SK-N-SH treated with all-trans-retinoic acid at 6 μM for 48 hours (cell line): ENCODE results near the gene NDUFS3.
"Not testable (repeated sequence)": the region's sequence is repeated elsewhere in the genome, so short reads cannot be mapped to it uniquely, and the experiment has no call there.

Source experiments
- ATAC-seq: fragments of 200-7000 bp; cut with Tn5 transposase; 3 replicates; pipeline ENCODE4 v1.9.1; 2020; ENCODE audit warnings: mild to moderate bottlenecking, moderate library complexity
- CSDC2 ChIP-seq: fragments of 250-450 bp; sonication (Bioruptor Pico); IDR thresholded peaks from 2 replicates; pipeline ENCODE4 v1.5.0; 2020; ENCODE audit warnings: mild to moderate bottlenecking, moderate library complexity
- ESRRG ChIP-seq: fragments of 250-450 bp; sonication (Bioruptor Pico); IDR thresholded peaks from 2 replicates; pipeline ENCODE4 v1.6.1; 2021; ENCODE audit warnings: mild to moderate bottlenecking
- ISL1 ChIP-seq: fragments of 250-450 bp; sonication (Bioruptor Pico); IDR thresholded peaks from 2 replicates; pipeline ENCODE4 v2.1.2; 2022; ENCODE audit warnings: mild to moderate bottlenecking, moderate library complexity
- OSR1 ChIP-seq: fragments of 250-450 bp; sonication (Bioruptor Pico); IDR thresholded peaks from 2 replicates; pipeline ENCODE4 v1.8.0; 2022; ENCODE audit warnings: moderate library complexity, mild to moderate bottlenecking, inconsistent platforms
- PPARA ChIP-seq: fragments of 250-450 bp; sonication (Bioruptor Pico); IDR thresholded peaks from 2 replicates; pipeline ENCODE4 v1.5.0; 2020; ENCODE audit warnings: mild to moderate bottlenecking, borderline replicate concordance
- SNAI2 ChIP-seq: fragments of 250-450 bp; sonication (Bioruptor Pico); IDR thresholded peaks from 2 replicates; pipeline ENCODE4 v1.5.0; 2020; ENCODE audit warnings: mild to moderate bottlenecking, moderate library complexity
- TCF4 ChIP-seq: fragments of 250-450 bp; sonication (Bioruptor Pico); IDR thresholded peaks from 2 replicates; pipeline ENCODE4 v1.8.0; 2021; ENCODE audit warnings: mild to moderate bottlenecking, moderate library complexity, borderline replicate concordance
- ZC3H10 ChIP-seq: fragments of 250-450 bp; sonication (Bioruptor Pico); IDR thresholded peaks from 2 replicates; pipeline ENCODE4 v1.5.1; 2021; ENCODE audit warnings: mild to moderate bottlenecking, moderate library complexity
- ZFP3 ChIP-seq: fragments of 250-450 bp; sonication (Bioruptor Pico); IDR thresholded peaks from 2 replicates; pipeline ENCODE4 v1.5.0; 2020; ENCODE audit warnings: mild to moderate bottlenecking, moderate library complexity
- ZNF565 ChIP-seq: fragments of 450-650 bp; formaldehyde crosslinking; conservative IDR thresholded peaks from 2 replicates; pipeline ENCODE4 v1.5.0; 2020; ENCODE audit warnings: low read depth, mild to moderate bottlenecking, moderate library complexity
- ZNF70 ChIP-seq: fragments of 450-650 bp; formaldehyde crosslinking; IDR thresholded peaks from 2 replicates; pipeline ENCODE4 v1.5.0; 2020; ENCODE audit warnings: mild to moderate bottlenecking, moderate library complexity
- ZNF8 ChIP-seq: fragments of 450-650 bp; formaldehyde crosslinking; IDR thresholded peaks from 2 replicates; pipeline ENCODE4 v1.5.0; 2020; ENCODE audit warnings: mild to moderate bottlenecking, moderate library complexity
- TF ChIP-seq, protein P1 (sequence below): fragments of 250-450 bp; sonication (Bioruptor Pico); IDR thresholded peaks from 2 replicates; pipeline ENCODE4 v1.8.0; 2020; ENCODE audit warnings: mild to moderate bottlenecking, moderate library complexity, borderline replicate concordance
- TF ChIP-seq, protein P2 (sequence below): fragments of 250-450 bp; sonication (Bioruptor Pico); IDR thresholded peaks from 2 replicates; pipeline ENCODE4 v1.5.1; 2021; ENCODE audit warnings: mild to moderate bottlenecking, moderate library complexity
- TF ChIP-seq, protein P3 (sequence below): fragments of 250-450 bp; sonication (Bioruptor Pico); IDR thresholded peaks from 2 replicates; pipeline ENCODE4 v1.5.1; 2020; ENCODE audit warnings: low read depth, mild to moderate bottlenecking, moderate library complexity
- TF ChIP-seq, protein P4 (sequence below): fragments of 250-450 bp; sonication (Bioruptor Pico); IDR thresholded peaks from 2 replicates; pipeline ENCODE4 v1.8.0; 2021; ENCODE audit warnings: low read depth, mild to moderate bottlenecking, moderate library complexity, borderline replicate concordance
- TF ChIP-seq, protein P5 (sequence below): fragments of 250-450 bp; sonication (Bioruptor Pico); IDR thresholded peaks from 2 replicates; pipeline ENCODE4 v1.5.0; 2020; ENCODE audit warnings: mild to moderate bottlenecking, moderate library complexity

The NDUFS3 gene

GRCh38 chr11:47545298-47545697 is 33.6 kb upstream of the NDUFS3 start:
- ATAC-seq, result no peak
- TF ChIP-seq SNAI2 (CRISPR knock-in tag), result no peak
- no peak for TF ChIP-seq ESRRG (CRISPR knock-in tag)
- TF ChIP-seq OSR1 (CRISPR knock-in tag), result no peak
- no peak for TF ChIP-seq ZNF565 (CRISPR knock-in tag)
- TF ChIP-seq, protein P1, sequence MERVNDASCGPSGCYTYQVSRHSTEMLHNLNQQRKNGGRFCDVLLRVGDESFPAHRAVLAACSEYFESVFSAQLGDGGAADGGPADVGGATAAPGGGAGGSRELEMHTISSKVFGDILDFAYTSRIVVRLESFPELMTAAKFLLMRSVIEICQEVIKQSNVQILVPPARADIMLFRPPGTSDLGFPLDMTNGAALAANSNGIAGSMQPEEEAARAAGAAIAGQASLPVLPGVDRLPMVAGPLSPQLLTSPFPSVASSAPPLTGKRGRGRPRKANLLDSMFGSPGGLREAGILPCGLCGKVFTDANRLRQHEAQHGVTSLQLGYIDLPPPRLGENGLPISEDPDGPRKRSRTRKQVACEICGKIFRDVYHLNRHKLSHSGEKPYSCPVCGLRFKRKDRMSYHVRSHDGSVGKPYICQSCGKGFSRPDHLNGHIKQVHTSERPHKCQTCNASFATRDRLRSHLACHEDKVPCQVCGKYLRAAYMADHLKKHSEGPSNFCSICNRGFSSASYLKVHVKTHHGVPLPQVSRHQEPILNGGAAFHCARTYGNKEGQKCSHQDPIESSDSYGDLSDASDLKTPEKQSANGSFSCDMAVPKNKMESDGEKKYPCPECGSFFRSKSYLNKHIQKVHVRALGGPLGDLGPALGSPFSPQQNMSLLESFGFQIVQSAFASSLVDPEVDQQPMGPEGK, result no peak
- TF ChIP-seq, protein P2, sequence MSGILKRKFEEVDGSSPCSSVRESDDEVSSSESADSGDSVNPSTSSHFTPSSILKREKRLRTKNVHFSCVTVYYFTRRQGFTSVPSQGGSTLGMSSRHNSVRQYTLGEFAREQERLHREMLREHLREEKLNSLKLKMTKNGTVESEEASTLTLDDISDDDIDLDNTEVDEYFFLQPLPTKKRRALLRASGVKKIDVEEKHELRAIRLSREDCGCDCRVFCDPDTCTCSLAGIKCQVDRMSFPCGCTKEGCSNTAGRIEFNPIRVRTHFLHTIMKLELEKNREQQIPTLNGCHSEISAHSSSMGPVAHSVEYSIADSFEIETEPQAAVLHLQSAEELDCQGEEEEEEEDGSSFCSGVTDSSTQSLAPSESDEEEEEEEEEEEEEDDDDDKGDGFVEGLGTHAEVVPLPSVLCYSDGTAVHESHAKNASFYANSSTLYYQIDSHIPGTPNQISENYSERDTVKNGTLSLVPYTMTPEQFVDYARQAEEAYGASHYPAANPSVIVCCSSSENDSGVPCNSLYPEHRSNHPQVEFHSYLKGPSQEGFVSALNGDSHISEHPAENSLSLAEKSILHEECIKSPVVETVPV (CRISPR knock-in tag), result no peak
- TF ChIP-seq ZNF8, result no peak
- TF ChIP-seq, protein P3, sequence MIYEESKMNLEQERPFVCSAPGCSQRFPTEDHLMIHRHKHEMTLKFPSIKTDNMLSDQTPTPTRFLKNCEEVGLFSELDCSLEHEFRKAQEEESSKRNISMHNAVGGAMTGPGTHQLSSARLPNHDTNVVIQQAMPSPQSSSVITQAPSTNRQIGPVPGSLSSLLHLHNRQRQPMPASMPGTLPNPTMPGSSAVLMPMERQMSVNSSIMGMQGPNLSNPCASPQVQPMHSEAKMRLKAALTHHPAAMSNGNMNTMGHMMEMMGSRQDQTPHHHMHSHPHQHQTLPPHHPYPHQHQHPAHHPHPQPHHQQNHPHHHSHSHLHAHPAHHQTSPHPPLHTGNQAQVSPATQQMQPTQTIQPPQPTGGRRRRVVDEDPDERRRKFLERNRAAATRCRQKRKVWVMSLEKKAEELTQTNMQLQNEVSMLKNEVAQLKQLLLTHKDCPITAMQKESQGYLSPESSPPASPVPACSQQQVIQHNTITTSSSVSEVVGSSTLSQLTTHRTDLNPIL (CRISPR knock-in tag), result no peak
- no peak for TF ChIP-seq PPARA
- TF ChIP-seq ZC3H10 (CRISPR knock-in tag), result no peak
- TF ChIP-seq CSDC2 (CRISPR knock-in tag), result no peak
- TF ChIP-seq TCF4 (CRISPR knock-in tag), result no peak
- TF ChIP-seq, protein P4, sequence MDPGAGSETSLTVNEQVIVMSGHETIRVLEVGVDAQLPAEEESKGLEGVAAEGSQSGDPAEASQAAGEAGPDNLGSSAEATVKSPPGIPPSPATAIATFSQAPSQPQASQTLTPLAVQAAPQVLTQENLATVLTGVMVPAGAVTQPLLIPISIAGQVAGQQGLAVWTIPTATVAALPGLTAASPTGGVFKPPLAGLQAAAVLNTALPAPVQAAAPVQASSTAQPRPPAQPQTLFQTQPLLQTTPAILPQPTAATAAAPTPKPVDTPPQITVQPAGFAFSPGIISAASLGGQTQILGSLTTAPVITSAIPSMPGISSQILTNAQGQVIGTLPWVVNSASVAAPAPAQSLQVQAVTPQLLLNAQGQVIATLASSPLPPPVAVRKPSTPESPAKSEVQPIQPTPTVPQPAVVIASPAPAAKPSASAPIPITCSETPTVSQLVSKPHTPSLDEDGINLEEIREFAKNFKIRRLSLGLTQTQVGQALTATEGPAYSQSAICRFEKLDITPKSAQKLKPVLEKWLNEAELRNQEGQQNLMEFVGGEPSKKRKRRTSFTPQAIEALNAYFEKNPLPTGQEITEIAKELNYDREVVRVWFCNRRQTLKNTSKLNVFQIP (CRISPR knock-in tag), result no peak
- no peak for TF ChIP-seq ZFP3 (CRISPR knock-in tag)

DNA sequence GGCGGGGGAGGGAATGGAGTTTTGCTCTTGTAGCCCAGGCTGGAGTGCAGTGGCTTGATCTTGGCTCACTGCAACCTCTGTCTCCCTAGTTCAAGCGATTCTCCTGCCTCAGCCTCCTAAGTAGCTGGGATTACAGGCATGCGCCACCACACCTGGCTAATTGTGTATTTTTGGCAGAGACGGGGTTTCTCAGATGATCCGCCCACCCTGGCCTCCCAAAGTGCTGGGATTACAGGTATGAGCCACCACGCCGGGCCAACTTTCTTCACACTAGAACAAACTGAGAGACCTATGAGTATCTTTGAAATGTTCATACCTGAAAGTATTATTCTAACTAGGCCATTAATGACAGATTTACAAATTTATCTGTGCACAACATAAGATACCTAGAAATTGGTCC is 32.6 kb upstream of the NDUFS3 start:
- ATAC-seq, result not testable (repeated sequence)

DNA sequence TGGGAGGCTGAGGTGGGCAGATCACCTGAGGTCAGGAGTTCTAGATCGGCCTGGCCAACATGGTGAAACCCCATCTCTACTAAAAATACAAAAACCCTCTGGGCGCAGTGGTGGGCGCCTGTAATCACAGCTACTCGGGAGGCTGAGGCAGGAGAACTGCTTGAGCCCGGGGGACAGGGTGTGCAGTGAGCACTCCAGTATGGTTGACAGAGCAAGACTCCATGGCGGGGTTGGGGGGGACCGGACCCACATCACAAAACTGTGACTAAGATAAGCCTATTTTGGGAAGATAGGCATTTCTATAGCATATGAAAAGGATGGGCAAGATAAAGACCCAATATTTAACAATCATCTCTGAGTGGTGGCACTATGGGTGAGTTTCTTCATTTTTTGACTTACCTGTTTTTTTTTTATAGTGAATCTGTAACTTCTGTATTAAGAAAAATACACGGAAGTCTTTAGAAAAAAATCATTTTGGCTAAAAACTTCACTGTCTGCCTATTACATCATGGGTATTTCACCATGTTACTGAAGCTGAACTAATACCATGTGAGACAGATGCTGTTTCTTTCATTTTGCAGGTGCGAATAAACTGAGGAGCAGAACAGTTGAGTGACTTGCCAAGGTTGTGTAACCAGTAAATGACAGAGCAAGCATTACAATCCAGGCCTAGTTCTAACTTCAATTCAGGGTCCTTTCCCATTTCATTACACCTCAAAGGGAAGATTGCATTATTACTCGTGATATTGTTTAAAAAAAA is 28.4 kb upstream of the NDUFS3 start:
- TF ChIP-seq, protein P1, result no peak
- no peak for ATAC-seq

DNA sequence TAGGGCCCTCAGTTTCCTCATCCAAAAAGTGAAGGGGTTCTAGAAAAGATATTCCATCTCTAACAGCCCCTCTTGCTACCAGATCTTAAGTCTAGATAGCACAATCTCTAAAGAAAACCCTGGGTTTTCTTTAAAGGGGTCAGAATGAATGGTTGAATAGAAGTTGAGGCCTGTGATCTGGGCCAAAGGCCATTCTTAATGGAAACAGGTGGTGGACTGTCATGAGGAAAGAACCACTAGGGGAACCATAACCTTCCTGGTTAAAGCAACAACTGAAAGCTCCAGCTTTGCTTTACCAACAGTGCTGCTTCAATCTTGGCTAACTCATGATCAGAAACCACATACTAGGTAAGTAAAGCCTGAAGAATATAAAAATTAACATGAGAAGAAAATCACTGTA is 27.8 kb upstream of the NDUFS3 start:
- no peak for TF ChIP-seq ZNF70 (CRISPR knock-in tag)
- no peak for TF ChIP-seq ISL1
- TF ChIP-seq, protein P5, sequence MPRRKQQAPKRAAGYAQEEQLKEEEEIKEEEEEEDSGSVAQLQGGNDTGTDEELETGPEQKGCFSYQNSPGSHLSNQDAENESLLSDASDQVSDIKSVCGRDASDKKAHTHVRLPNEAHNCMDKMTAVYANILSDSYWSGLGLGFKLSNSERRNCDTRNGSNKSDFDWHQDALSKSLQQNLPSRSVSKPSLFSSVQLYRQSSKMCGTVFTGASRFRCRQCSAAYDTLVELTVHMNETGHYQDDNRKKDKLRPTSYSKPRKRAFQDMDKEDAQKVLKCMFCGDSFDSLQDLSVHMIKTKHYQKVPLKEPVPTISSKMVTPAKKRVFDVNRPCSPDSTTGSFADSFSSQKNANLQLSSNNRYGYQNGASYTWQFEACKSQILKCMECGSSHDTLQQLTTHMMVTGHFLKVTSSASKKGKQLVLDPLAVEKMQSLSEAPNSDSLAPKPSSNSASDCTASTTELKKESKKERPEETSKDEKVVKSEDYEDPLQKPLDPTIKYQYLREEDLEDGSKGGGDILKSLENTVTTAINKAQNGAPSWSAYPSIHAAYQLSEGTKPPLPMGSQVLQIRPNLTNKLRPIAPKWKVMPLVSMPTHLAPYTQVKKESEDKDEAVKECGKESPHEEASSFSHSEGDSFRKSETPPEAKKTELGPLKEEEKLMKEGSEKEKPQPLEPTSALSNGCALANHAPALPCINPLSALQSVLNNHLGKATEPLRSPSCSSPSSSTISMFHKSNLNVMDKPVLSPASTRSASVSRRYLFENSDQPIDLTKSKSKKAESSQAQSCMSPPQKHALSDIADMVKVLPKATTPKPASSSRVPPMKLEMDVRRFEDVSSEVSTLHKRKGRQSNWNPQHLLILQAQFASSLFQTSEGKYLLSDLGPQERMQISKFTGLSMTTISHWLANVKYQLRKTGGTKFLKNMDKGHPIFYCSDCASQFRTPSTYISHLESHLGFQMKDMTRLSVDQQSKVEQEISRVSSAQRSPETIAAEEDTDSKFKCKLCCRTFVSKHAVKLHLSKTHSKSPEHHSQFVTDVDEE (CRISPR knock-in tag), result no peak
- no peak for TF ChIP-seq SNAI2 (CRISPR knock-in tag)
- TF ChIP-seq, protein P4 (CRISPR knock-in tag), result no peak
- ATAC-seq, result 0 out of 3 replicates have a peak, but pooled peaks have one; percentile 15
